Liver (tissue), 9 donors: Measurements from ENCODE around the gene OPN1SW. TPM values are rescaled to one million over a fixed set of nuclear protein-coding genes. Genes with fewer than 3 reads are reported as not detected.

Experiments used
- DNase-seq: peaks from one replicate; pipeline ENCODE4 v3.0.0-alpha.2; 2017; ENCODE audit warnings: low spot score
- H3K27ac ChIP-seq, 2 donors: one replicate each; pipeline ENCODE4 v1.7.0; 2013; ENCODE audit warnings: inconsistent platforms in 2 of 2, low read length in 2 of 2, control low read depth in 1 of 2, low read depth in 1 of 2, mild to moderate bottlenecking in 1 of 2
- H3K27me3 ChIP-seq, 4 donors: one replicate each; pipeline versions ENCODE4 v1.6.1 to v1.7.0; 2013; ENCODE audit warnings: low read length in 3 of 4, inconsistent platforms in 1 of 4, mild to moderate bottlenecking in 1 of 4, moderate library complexity in 1 of 4; ENCODE audit not compliant: control insufficient read depth in 4 of 4, insufficient read depth in 4 of 4
- H3K36me3 ChIP-seq, 4 donors: one replicate each; pipeline versions ENCODE4 v1.6.1 to v1.7.0; 2013; ENCODE audit warnings: low read length in 3 of 4, mild to moderate bottlenecking in 3 of 4, low read depth in 1 of 4, moderate library complexity in 1 of 4; ENCODE audit not compliant: control insufficient read depth in 4 of 4, insufficient read depth in 3 of 4
- H3K4me1 ChIP-seq, 4 donors: one replicate each; pipeline versions ENCODE4 v1.6.1 to v1.7.0; 2013; ENCODE audit warnings: low read length in 3 of 4, mild to moderate bottlenecking in 3 of 4, moderate library complexity in 1 of 4; ENCODE audit not compliant: control insufficient read depth in 4 of 4, insufficient read depth in 4 of 4
- H3K4me3 ChIP-seq, 3 donors: one replicate each; pipeline versions ENCODE4 v1.6.1 to v1.7.0; 2013; ENCODE audit warnings: low read length in 3 of 3, control low read depth in 1 of 3, low read depth in 1 of 3, mild to moderate bottlenecking in 1 of 3
- H3K9ac ChIP-seq, 2 donors: one replicate each; pipeline ENCODE4 v1.7.0; 2013; ENCODE audit warnings: low read length in 2 of 2, mild to moderate bottlenecking in 2 of 2, moderate library complexity in 2 of 2, control low read depth in 1 of 2, low read depth in 1 of 2
- H3K9me3 ChIP-seq, 4 donors: one replicate each; pipeline versions ENCODE4 v1.6.1 to v1.7.0; 2013; ENCODE audit warnings: low read length in 3 of 4; ENCODE audit not compliant: control insufficient read depth in 4 of 4
- ATF3 ChIP-seq: IDR thresholded peaks from 2 replicates; pipeline ENCODE4 v1.6.1; 2016; ENCODE audit warnings: antibody characterized with exemption
- CTCF ChIP-seq: fragments of 150-350 bp; IDR thresholded peaks from 2 replicates; pipeline ENCODE4 v1.5.1; 2017; ENCODE audit warnings: improper control_type of control experiment, low read depth, low read length; ENCODE audit not compliant: missing input control
- EGR1 ChIP-seq, 2 donors: IDR thresholded peaks; 2 replicates each; pipeline ENCODE4 v1.6.1; 2016 to 2018; ENCODE audit warnings: antibody characterized with exemption in 2 of 2, low read depth in 2 of 2
- FOXA1 ChIP-seq: IDR thresholded peaks from 2 replicates; pipeline ENCODE4 v1.6.1; 2016; ENCODE audit warnings: antibody characterized with exemption
- FOXA2 ChIP-seq: IDR thresholded peaks from 2 replicates; pipeline ENCODE4 v1.6.1; 2016; ENCODE audit warnings: antibody characterized with exemption
- GABPA ChIP-seq, 2 donors: IDR thresholded peaks in 1 of 2; conservative IDR thresholded peaks in 1 of 2; 2 replicates each; pipeline ENCODE4 v1.6.1; 2016; ENCODE audit warnings: antibody characterized with exemption in 2 of 2, mild to moderate bottlenecking in 1 of 2, moderate library complexity in 1 of 2
- HNF4A ChIP-seq, 2 donors: conservative IDR thresholded peaks; 2 replicates each; pipeline ENCODE4 v1.6.1; 2016; ENCODE audit warnings: antibody characterized with exemption in 2 of 2, mild to moderate bottlenecking in 2 of 2
- JUND ChIP-seq, 2 donors: IDR thresholded peaks; 2 replicates each; pipeline ENCODE4 v1.6.1; 2016; ENCODE audit warnings: antibody characterized with exemption in 2 of 2
- MAX ChIP-seq: IDR thresholded peaks from 2 replicates; pipeline ENCODE4 v1.6.1; 2016; ENCODE audit warnings: antibody characterized with exemption
- NR2F2 ChIP-seq: IDR thresholded peaks from 2 replicates; pipeline ENCODE4 v1.6.1; 2016; ENCODE audit warnings: antibody characterized with exemption
- RAD21 ChIP-seq, 2 donors: IDR thresholded peaks; 2 replicates each; pipeline ENCODE4 v1.6.1; 2016; ENCODE audit warnings: antibody characterized with exemption in 2 of 2, mild to moderate bottlenecking in 2 of 2
- REST ChIP-seq: IDR thresholded peaks from 2 replicates; pipeline ENCODE4 v1.6.1; 2016; ENCODE audit warnings: antibody characterized with exemption, mild to moderate bottlenecking
- SP1 ChIP-seq: IDR thresholded peaks from 2 replicates; pipeline ENCODE4 v1.6.1; 2018; ENCODE audit warnings: antibody characterized with exemption, mild to moderate bottlenecking
- TAF1 ChIP-seq: conservative IDR thresholded peaks from 2 replicates; pipeline ENCODE4 v1.6.1; 2016; ENCODE audit warnings: antibody characterized with exemption, mild to moderate bottlenecking
- ZBTB33 ChIP-seq: IDR thresholded peaks from 2 replicates; pipeline ENCODE4 v1.6.1; 2016; ENCODE audit warnings: antibody characterized with exemption
- WGBS: extraction: QIAGEN DNeasy Blood & Tissue Kit; methylation state at CpG from one replicate; pipeline ENCODE4 v1.1.7; 2013; 5-methylcytosine and 5-hydroxymethylcytosine counted together
- polyA plus RNA-seq, 2 donors: library from polyadenylated mRNA; stranded (reverse) in 1 of 2; unstranded in 1 of 2; fragments of 200-250 nt in 1 of 2; fragments of >200 nt in 1 of 2; fragmentation: Nextera tagmentation in 1 of 2; extraction: Ambion mirVana in 1 of 2; gene quantifications; one replicate each; pipeline versions ENCODE4 v1.2.1 to v1.2.3, GENCODE V29; 2013 to 2015
- total RNA-seq, 2 donors: library from RNA; depleted of rRNA; stranded (reverse); fragments of >200 nt; gene quantifications; one replicate each; pipeline ENCODE4 v1.2.3, GENCODE V29; 2014
- donor health status: healthy.
- donor health status: healthy.
- donor health status: healthy.
- donor health status: healthy.
- donor health status: healthy.

The OPN1SW gene
- total and polyA plus RNA-seq, 4 donors: 0.29 TPM; not detected in 3

- TF ChIP-seq CTCF: no peak
- TF ChIP-seq GABPA (IDR thresholded peaks at IDR 0.05 in 1 of 2, conservative IDR thresholded peaks at IDR 0.05 in 1 of 2): no peak
- TF ChIP-seq MAX: no peak
- TF ChIP-seq EGR1 (IDR thresholded peaks at IDR 0.05; ENCODE audit: low read depth in 2 of 2): no peak
- TF ChIP-seq FOXA2: no peak
Observed at GRCh38 chr7:128804484-128804883, 28.9 kb upstream of the OPN1SW start (continued).

GRCh38 chr7:128801667-128802418 is 26.2 kb upstream of the OPN1SW start:
- no peak overlapping the region for H3K9ac ChIP-seq
- no peak overlapping the region for H3K27ac ChIP-seq
- no peak for DNase-seq
- H3K4me3 ChIP-seq: no peak overlapping the region
- H3K27me3 ChIP-seq: no peaks in the 10 kb centered on the region
- no peaks in the 10 kb centered on the region for H3K36me3 ChIP-seq
- H3K4me1 ChIP-seq: no peaks in the 10 kb centered on the region
- no peaks in the 10 kb centered on the region for H3K9me3 ChIP-seq
- no peak for TF ChIP-seq SP1
- no peak for TF ChIP-seq HNF4A (conservative IDR thresholded peaks at IDR 0.05)
- TF ChIP-seq FOXA2: no peak
- TF ChIP-seq EGR1 (IDR thresholded peaks at IDR 0.05; ENCODE audit: low read depth in 2 of 2): no peak
- no peak for TF ChIP-seq NR2F2
- TF ChIP-seq ATF3: no peak
- TF ChIP-seq GABPA (IDR thresholded peaks at IDR 0.05 in 1 of 2, conservative IDR thresholded peaks at IDR 0.05 in 1 of 2): no peak
- TF ChIP-seq TAF1: no peak
- no peak for TF ChIP-seq JUND (IDR thresholded peaks at IDR 0.05)
- WGBS: 86% methylated on average over 2 of the region's 2 CpGs

GRCh38 chr7:128801003-128801402 is 25.4 kb upstream of the OPN1SW start:
- TF ChIP-seq FOXA1 (no peak), ZBTB33 (no peak), REST (no peak), RAD21 (IDR thresholded peaks at IDR 0.05) (no peak), HNF4A (conservative IDR thresholded peaks at IDR 0.05) (no peak), CTCF (no peak)
- no peak overlapping the region for H3K9ac ChIP-seq
- H3K4me3 ChIP-seq: no peak overlapping the region
- no peaks in the 10 kb centered on the region for H3K36me3 ChIP-seq
- no peak for DNase-seq
- H3K4me1 ChIP-seq: no peaks in the 10 kb centered on the region
- H3K9me3 ChIP-seq: no peaks in the 10 kb centered on the region
- H3K27ac ChIP-seq: no peak overlapping the region
- 83% methylated on average over 9 of the region's 9 CpGs for WGBS
- no peaks in the 10 kb centered on the region for H3K27me3 ChIP-seq
